ENCODE results near the gene SURF1. TPM values are rescaled to one million over a fixed set of nuclear protein-coding genes. Genes with fewer than 3 reads are reported as not detected.

The SURF1 gene
- total and polyA plus RNA-seq, 8 donors, result 27.9 to 46.1 (median 31.3) TPM

- intact Hi-C loops (cut with DNase I), result no loop called here
- Histone ChIP-seq H3K27ac (no peak overlapping the region), H3K27me3 (no peaks in the 10 kb centered on the region), H3K9me3 (no peaks in the 10 kb centered on the region), H3K4me1 (peaks cover 9 to 55% of the 10 kb centered on the region in 2 donors), H3K4me3 (no peak overlapping the region), H3K36me3 (peaks cover 0 to 73% of the 10 kb centered on the region in 2 donors)
- peak in 1 of 4 donors; percentile 25 for DNase-seq
- TF ChIP-seq, protein P1, sequence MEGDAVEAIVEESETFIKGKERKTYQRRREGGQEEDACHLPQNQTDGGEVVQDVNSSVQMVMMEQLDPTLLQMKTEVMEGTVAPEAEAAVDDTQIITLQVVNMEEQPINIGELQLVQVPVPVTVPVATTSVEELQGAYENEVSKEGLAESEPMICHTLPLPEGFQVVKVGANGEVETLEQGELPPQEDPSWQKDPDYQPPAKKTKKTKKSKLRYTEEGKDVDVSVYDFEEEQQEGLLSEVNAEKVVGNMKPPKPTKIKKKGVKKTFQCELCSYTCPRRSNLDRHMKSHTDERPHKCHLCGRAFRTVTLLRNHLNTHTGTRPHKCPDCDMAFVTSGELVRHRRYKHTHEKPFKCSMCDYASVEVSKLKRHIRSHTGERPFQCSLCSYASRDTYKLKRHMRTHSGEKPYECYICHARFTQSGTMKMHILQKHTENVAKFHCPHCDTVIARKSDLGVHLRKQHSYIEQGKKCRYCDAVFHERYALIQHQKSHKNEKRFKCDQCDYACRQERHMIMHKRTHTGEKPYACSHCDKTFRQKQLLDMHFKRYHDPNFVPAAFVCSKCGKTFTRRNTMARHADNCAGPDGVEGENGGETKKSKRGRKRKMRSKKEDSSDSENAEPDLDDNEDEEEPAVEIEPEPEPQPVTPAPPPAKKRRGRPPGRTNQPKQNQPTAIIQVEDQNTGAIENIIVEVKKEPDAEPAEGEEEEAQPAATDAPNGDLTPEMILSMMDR (IDR thresholded peaks at IDR 0.05), result no peak
- no peak for ATAC-seq
Observed at GRCh38 chr9:133345596-133345995, 10.7 kb downstream of the SURF1 start.

GRCh38 chr9:133344979-133345378 is 11.3 kb downstream of the SURF1 start:
- ATAC-seq (no peak), DNase-seq (peak in 1 of 4 donors; percentile 44)
- H3K4me3 ChIP-seq, result no peak overlapping the region
- peaks cover 0 to 73% of the 10 kb centered on the region in 2 donors for H3K36me3 ChIP-seq
- TF ChIP-seq, protein P1 (IDR thresholded peaks at IDR 0.05), result no peak
- no peaks in the 10 kb centered on the region for H3K27me3 ChIP-seq
- H3K4me1 ChIP-seq, result peaks cover 9 to 61% of the 10 kb centered on the region in 2 donors
- H3K27ac ChIP-seq, result no peak overlapping the region
- intact Hi-C loops (cut with DNase I), result no loop called here
- no peaks in the 10 kb centered on the region for H3K9me3 ChIP-seq

DNA sequence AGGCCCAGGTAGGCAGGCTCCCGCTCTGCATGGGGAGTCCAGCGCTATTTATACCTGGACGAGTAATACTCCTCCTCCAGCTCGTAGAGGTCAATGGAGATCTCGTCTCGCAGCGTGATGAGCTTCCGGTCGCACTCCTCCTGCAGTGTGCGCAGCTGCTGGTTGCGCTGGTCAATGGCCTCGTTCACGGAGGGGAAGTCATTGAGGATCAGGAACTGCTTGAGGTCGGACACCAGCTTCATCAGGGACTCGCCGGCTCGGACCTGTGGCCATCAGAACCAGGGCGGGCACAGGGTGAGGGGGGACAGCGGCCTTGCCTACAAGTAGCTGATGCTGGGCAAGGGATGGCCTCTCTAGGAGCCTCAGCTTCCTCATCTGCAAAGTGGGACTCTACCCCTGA is 12.2 kb downstream of the SURF1 start:
- H3K27ac ChIP-seq, result no peak overlapping the region
- intact Hi-C loops (cut with DNase I), result no loop called here
- TF ChIP-seq, protein P1 (IDR thresholded peaks at IDR 0.05), result no peak

DNA sequence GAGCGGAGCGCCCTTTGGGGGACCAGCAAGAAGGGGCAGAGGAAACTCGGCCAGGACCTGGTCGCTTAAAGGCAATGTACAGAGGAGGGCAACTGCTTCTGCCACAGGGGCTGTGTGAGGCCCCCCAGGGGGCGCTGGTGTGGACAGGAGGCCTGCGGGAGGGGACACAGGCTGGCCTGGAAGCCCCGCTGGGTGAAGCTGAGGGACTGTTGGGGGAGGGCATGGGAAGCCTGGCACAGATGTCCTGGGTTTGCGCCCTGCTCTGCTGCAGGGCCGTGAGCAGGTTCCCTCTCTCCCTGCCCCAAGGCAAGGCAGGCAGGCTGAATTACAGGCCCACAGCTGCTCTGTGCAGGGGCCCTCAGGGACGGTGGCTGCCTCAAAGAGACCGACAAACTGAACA is 13.7 kb downstream of the SURF1 start:
- no peaks in the 10 kb centered on the region for H3K27me3 ChIP-seq
- ATAC-seq, result no peak
- intact Hi-C loops (cut with DNase I), result no loop called here
- H3K9me3 ChIP-seq, result no peaks in the 10 kb centered on the region
- DNase-seq, result peak in 1 of 4 donors; percentile 72
- TF ChIP-seq, protein P1 (IDR thresholded peaks at IDR 0.05), result no peak
- peaks cover 0 to 72% of the 10 kb centered on the region in 2 donors for H3K36me3 ChIP-seq
- peak overlapping the region in 1 of 2 donors; percentile 85 for H3K27ac ChIP-seq
- H3K4me3 ChIP-seq, result no peak overlapping the region
- H3K4me1 ChIP-seq, result peaks cover 0 to 59% of the 10 kb centered on the region in 2 donors

More for the DNA sequence above, 12.2 kb downstream of the SURF1 start:
- no peaks in the 10 kb centered on the region for H3K27me3 ChIP-seq
- peaks cover 5 to 61% of the 10 kb centered on the region in 2 donors for H3K4me1 ChIP-seq
- H3K4me3 ChIP-seq, result no peak overlapping the region
- H3K36me3 ChIP-seq, result peaks cover 0 to 73% of the 10 kb centered on the region in 2 donors
- ATAC-seq (no peak), DNase-seq (peak in 1 of 4 donors; percentile 54)
- no peaks in the 10 kb centered on the region for H3K9me3 ChIP-seq

- ATAC-seq (no peak), DNase-seq (peak in 1 of 4 donors; percentile 56)
- H3K27me3 ChIP-seq, result no peaks in the 10 kb centered on the region
- peaks cover 0 to 61% of the 10 kb centered on the region in 2 donors for H3K4me1 ChIP-seq
- H3K27ac ChIP-seq, result peak overlapping the region in 1 of 2 donors; percentile 85
- H3K4me3 ChIP-seq, result peak overlapping the region in 1 of 2 donors; percentile 20
- no peaks in the 10 kb centered on the region for H3K9me3 ChIP-seq
- H3K36me3 ChIP-seq, result peaks cover 0 to 72% of the 10 kb centered on the region in 2 donors
- intact Hi-C loops (cut with DNase I), result no loop called here
- TF ChIP-seq, protein P1 (IDR thresholded peaks at IDR 0.05), result no peak
Observed at GRCh38 chr9:133342069-133342406, 14.2 kb downstream of the SURF1 start.

All from left lung (tissue), 10 donors.